Tibial nerve (tissue), 3 donors: ENCODE results near the gene RAD17.

Experiments
- POLR2A ChIP-seq, 2 donors: fragments of 450-650 bp; IDR thresholded peaks; one replicate each; pipeline ENCODE4 v1.6.1; 2017; ENCODE audit warnings: antibody characterized with exemption in 2 of 2, mild to moderate bottlenecking in 2 of 2, moderate library complexity in 2 of 2
- TF ChIP-seq, protein P1 (sequence below), 5 experiments: fragments of 200-600 bp in 3 of 5; fragments of 450-650 bp in 2 of 5; sonication (generic) in 3 of 5; IDR thresholded peaks; one replicate each; pipeline ENCODE4 v1.5.1; 2016 to 2019; ENCODE audit warnings: antibody characterized with exemption in 5 of 5, mild to moderate bottlenecking in 3 of 5, moderate library complexity in 2 of 5

DNA sequence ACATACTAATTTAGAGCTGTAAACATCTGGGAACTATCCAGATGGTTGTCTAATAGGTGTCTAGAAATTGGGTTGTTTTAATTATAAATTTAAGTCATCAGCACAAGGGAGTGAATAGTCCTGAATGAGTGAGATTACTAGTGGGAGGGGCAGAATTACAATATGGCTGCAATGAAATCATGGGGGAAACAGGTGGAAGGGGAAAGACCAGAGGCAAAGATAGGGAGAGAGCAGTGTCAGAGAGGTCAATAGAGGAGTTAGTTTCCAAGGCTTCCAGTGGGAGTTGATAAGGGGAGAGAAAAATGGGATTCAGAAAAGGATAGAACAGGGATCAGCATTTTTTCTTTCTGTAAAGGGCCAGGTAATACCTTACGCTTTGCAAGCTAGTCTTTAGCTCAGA, 9.2 kb upstream of the RAD17 start:
- TF ChIP-seq, protein P1, sequence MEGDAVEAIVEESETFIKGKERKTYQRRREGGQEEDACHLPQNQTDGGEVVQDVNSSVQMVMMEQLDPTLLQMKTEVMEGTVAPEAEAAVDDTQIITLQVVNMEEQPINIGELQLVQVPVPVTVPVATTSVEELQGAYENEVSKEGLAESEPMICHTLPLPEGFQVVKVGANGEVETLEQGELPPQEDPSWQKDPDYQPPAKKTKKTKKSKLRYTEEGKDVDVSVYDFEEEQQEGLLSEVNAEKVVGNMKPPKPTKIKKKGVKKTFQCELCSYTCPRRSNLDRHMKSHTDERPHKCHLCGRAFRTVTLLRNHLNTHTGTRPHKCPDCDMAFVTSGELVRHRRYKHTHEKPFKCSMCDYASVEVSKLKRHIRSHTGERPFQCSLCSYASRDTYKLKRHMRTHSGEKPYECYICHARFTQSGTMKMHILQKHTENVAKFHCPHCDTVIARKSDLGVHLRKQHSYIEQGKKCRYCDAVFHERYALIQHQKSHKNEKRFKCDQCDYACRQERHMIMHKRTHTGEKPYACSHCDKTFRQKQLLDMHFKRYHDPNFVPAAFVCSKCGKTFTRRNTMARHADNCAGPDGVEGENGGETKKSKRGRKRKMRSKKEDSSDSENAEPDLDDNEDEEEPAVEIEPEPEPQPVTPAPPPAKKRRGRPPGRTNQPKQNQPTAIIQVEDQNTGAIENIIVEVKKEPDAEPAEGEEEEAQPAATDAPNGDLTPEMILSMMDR (IDR thresholded peaks at IDR 0.05) = no peak
- TF ChIP-seq POLR2A (IDR thresholded peaks at IDR 0.05) = no peak
